ENCODE data around the gene NCAM2. TPM values are rescaled to one million over a fixed set of nuclear protein-coding genes. Genes with fewer than 3 reads are reported as not detected.

The NCAM2 gene
- total and polyA plus RNA-seq, 2 donors (not counting 3 experiments of a cell fraction or from before 2014, with no cell fraction given) = 0.11 to 0.27 TPM

- FAIRE-seq (no peak), DNase-seq (ENCODE audit: low read depth, low spot score) (no peak)
- CTCF ChIA-PET = no interaction called here
- Histone ChIP-seq H3K27me3 (ENCODE audit: control insufficient read depth in 2 of 2, insufficient read depth in 2 of 2, low read length in 2 of 2) (no peaks in the 10 kb centered on the region), H3K27ac (ENCODE audit: insufficient read depth, low read depth, low read length) (no peak overlapping the region), H3K9me3 (replicated peaks; ENCODE audit: control insufficient read depth, insufficient read depth, low read length) (no peaks in the 10 kb centered on the region), H3K9me1 (replicated peaks; ENCODE audit: control insufficient read depth, extremely low read depth, insufficient read depth, low read length) (no peaks in the 10 kb centered on the region), H3K4me1 (ENCODE audit: control insufficient read depth, extremely low read depth, insufficient read depth, low read length) (no peaks in the 10 kb centered on the region), H3K4me2 (ENCODE audit: insufficient read depth, low read length) (no peak overlapping the region), H3K36me3 (ENCODE audit: control insufficient read depth in 2 of 2, extremely low read depth in 1 of 2, insufficient read depth in 2 of 2, low read length in 2 of 2) (no peaks in the 10 kb centered on the region), H3K9ac (replicated peaks; ENCODE audit: extremely low read depth, insufficient read depth, low read length) (no peak overlapping the region), H3K79me2 (ENCODE audit: control insufficient read depth, insufficient read depth, low read length) (no peaks in the 10 kb centered on the region), H4K20me1 (replicated peaks; ENCODE audit: control insufficient read depth, extremely low read depth, insufficient read depth, low read length) (no peaks in the 10 kb centered on the region), H3K4me3 (replicated peaks in 1 of 3; ENCODE audit: insufficient read depth in 1 of 3, low read depth in 1 of 3, low read length in 3 of 3) (no peak overlapping the region), H2AFZ (ENCODE audit: low read depth, low read length) (no peak overlapping the region)
- POLR2A ChIA-PET = no interaction called here
- dilution Hi-C loops (cut with MboI; ENCODE audit: extremely low pct_ligation_motif_present, low sequenced_read_pairs) (no loop called here), intact Hi-C loops (cut with micrococcal nuclease) (no loop called here)
- TF ChIP-seq GATA2 (IDR thresholded peaks at IDR 0.05; ENCODE audit: insufficient read depth, insufficient read length, low read depth, low read length) = no peak
- no peak for TF ChIP-seq MYC (IDR thresholded peaks at IDR 0.05; ENCODE audit: low read depth, low read length)
- no TSS peak for BruUV-seq (replicated peaks)
Observed at GRCh38 chr21:21466752-21467151, 468.5 kb downstream of the NCAM2 start.

- dilution Hi-C loops (cut with MboI; ENCODE audit: extremely low pct_ligation_motif_present, low sequenced_read_pairs) (no loop called here), intact Hi-C loops (cut with micrococcal nuclease) (no loop called here)
- no peaks in the 10 kb centered on the region for H3K36me3 ChIP-seq (ENCODE audit: control insufficient read depth in 2 of 2, extremely low read depth in 1 of 2, insufficient read depth in 2 of 2, low read length in 2 of 2)
- no peak overlapping the region for H3K9ac ChIP-seq (replicated peaks; ENCODE audit: extremely low read depth, insufficient read depth, low read length)
- no peak overlapping the region for H3K27ac ChIP-seq (ENCODE audit: insufficient read depth, low read depth, low read length)
- no peaks in the 10 kb centered on the region for H3K9me3 ChIP-seq (replicated peaks; ENCODE audit: control insufficient read depth, insufficient read depth, low read length)
- DNase-seq (ENCODE audit: low read depth, low spot score) (no peak), FAIRE-seq (no peak)
- CTCF ChIA-PET = no interaction called here
- H3K4me2 ChIP-seq (ENCODE audit: insufficient read depth, low read length) = no peak overlapping the region
- no peak overlapping the region for H3K4me3 ChIP-seq (replicated peaks in 1 of 3; ENCODE audit: insufficient read depth in 1 of 3, low read depth in 1 of 3, low read length in 3 of 3)
- POLR2A ChIA-PET = no interaction called here
- H4K20me1 ChIP-seq (replicated peaks; ENCODE audit: control insufficient read depth, extremely low read depth, insufficient read depth, low read length) = no peaks in the 10 kb centered on the region
- BruUV-seq (replicated peaks) = no TSS peak
- H2AFZ ChIP-seq (ENCODE audit: low read depth, low read length) = no peak overlapping the region
- no peaks in the 10 kb centered on the region for H3K9me1 ChIP-seq (replicated peaks; ENCODE audit: control insufficient read depth, extremely low read depth, insufficient read depth, low read length)
- no peaks in the 10 kb centered on the region for H3K27me3 ChIP-seq (ENCODE audit: control insufficient read depth in 2 of 2, insufficient read depth in 2 of 2, low read length in 2 of 2)
- no peaks in the 10 kb centered on the region for H3K79me2 ChIP-seq (ENCODE audit: control insufficient read depth, insufficient read depth, low read length)
- no peak for TF ChIP-seq MYC (IDR thresholded peaks at IDR 0.05; ENCODE audit: low read depth, low read length)
- TF ChIP-seq JUN (IDR thresholded peaks at IDR 0.05; ENCODE audit: borderline replicate concordance, insufficient read depth, insufficient read length, low read depth) = no peak
- TF ChIP-seq EZH2 (IDR thresholded peaks at IDR 0.05; ENCODE audit: borderline replicate concordance, low read depth, low read length, severe bottlenecking) = no peak
- no peak for TF ChIP-seq FOS (IDR thresholded peaks at IDR 0.05; ENCODE audit: borderline replicate concordance, insufficient read depth, low read length)
- no peak for TF ChIP-seq POLR2A (IDR thresholded peaks at IDR 0.05; ENCODE audit: low read depth, low read length)
- TF ChIP-seq, protein P1, sequence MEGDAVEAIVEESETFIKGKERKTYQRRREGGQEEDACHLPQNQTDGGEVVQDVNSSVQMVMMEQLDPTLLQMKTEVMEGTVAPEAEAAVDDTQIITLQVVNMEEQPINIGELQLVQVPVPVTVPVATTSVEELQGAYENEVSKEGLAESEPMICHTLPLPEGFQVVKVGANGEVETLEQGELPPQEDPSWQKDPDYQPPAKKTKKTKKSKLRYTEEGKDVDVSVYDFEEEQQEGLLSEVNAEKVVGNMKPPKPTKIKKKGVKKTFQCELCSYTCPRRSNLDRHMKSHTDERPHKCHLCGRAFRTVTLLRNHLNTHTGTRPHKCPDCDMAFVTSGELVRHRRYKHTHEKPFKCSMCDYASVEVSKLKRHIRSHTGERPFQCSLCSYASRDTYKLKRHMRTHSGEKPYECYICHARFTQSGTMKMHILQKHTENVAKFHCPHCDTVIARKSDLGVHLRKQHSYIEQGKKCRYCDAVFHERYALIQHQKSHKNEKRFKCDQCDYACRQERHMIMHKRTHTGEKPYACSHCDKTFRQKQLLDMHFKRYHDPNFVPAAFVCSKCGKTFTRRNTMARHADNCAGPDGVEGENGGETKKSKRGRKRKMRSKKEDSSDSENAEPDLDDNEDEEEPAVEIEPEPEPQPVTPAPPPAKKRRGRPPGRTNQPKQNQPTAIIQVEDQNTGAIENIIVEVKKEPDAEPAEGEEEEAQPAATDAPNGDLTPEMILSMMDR (IDR thresholded peaks at IDR 0.05; ENCODE audit: extremely low read depth in 1 of 2, insufficient read depth in 1 of 2, low read depth in 1 of 2, low read length in 2 of 2) = no peak
- TF ChIP-seq, protein P2, sequence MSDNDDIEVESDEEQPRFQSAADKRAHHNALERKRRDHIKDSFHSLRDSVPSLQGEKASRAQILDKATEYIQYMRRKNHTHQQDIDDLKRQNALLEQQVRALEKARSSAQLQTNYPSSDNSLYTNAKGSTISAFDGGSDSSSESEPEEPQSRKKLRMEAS (IDR thresholded peaks at IDR 0.05; ENCODE audit: insufficient read depth, insufficient read length) = no peak
- no peak for TF ChIP-seq POLR2AphosphoS5 (IDR thresholded peaks at IDR 0.05; ENCODE audit: insufficient read depth, low read depth, low read length)
- TF ChIP-seq GATA2 (IDR thresholded peaks at IDR 0.05; ENCODE audit: insufficient read depth, insufficient read length, low read depth, low read length) = no peak
- no peaks in the 10 kb centered on the region for H3K4me1 ChIP-seq (ENCODE audit: control insufficient read depth, extremely low read depth, insufficient read depth, low read length)
Observed at GRCh38 chr21:21468003-21468402, 469.8 kb downstream of the NCAM2 start.
